NCI-H2171 (cell line): ENCODE results near the gene FGF16.
"Not testable (repeated sequence)": the region's sequence is repeated elsewhere in the genome, so short reads cannot be mapped to it uniquely, and the experiment has no call there.

Experiments
- DNase-seq: peaks from one replicate; lab custom pipeline; 2025; lab: John Stamatoyannopoulos, UW

FGF16 gene

DNA sequence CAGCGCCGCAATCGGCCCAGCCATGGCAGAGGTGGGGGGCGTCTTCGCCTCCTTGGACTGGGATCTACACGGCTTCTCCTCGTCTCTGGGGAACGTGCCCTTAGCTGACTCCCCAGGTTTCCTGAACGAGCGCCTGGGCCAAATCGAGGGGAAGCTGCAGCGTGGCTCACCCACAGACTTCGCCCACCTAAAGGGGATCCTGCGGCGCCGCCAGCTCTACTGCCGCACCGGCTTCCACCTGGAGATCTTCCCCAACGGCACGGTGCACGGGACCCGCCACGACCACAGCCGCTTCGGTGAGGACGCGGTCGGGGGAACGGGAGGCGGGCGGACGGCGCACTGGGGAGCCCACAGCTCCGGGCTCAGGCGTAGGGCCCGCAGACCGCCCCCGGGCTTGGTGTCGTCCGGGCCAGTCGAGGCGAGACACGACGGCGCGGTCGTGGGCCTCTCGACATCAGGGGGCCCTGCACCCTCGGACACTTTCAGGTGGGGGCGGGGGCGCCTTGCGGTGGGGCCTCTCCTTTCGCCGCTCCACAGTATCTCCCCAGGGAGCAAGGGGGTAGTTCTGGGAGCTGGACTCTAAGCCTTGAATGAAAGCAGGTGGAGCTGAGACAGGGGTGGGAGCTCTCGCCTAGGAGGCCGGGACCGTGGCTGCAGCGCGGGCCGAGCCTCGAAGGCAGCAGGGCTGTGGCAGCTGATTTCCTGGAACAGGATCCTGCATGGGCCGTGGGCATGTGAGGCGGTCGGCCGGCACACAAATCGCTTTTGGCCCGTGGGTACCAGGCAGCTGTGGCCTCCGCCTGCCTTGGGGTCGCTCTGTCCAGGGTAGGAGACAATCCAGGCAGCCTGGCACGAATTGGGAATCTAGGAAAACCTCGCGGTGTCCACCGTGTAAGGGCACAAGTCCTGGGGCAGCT lies 722 bp downstream of the FGF16 start:
- no peak for DNase-seq

DNA sequence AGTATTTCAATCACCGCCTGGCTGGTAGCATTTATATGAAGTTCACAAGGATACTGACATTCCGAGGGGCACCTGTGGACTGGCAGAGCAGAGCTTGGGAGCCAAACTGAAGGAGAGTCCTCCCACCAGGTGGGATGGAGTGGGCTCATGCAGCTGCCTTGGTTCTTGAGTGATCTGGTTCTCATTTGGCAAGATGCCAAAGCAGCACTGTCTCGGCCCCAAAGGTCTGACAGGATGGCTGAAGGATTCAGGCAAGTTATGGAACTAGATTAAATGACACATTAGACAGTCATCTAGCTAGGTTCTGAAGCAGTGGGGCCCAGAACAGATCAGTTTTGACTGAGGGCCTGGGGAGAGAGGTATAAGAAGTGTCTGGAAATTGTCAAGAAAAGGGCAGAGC lies 3.2 kb downstream of the FGF16 start:
- DNase-seq = no peak

DNA sequence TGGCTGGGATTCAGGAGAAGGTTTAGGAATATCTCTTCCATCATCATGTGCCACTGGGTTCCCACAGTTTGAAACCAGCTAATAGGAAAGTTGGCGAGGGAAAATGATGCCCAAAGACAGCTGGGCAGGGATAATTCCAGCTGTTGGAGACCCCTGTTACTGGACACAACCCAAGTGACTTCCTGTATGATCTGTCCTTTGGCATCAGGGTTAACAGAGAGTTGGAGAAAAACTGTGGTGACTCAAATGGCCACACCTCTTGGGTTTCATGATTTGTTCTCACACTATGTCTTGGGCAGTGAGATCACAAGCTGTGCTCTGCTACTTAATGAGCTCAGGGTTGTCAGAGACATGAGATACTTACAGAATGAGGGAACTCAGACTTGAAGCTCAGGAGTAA lies 3.8 kb downstream of the FGF16 start:
- no peak for DNase-seq

DNA sequence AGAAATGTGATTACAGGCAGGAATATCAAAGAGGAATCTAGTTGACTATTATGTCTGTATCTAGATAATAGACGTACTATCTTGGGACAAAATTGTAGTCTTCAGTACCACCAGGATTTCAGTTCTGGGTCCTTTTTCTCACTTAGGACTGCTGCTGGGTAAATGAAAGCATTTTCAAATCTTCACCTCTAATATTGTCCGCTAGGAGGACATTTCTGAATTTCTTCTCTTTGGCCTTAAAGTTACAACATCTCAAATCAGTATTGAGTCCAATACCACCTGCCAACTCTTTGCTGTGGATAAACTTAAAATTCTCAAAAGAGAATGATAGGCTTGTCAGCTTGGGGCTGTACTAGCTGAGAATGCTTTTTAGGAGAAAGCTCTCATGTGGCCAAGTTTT lies 6.0 kb downstream of the FGF16 start:
- no peak for DNase-seq

DNA sequence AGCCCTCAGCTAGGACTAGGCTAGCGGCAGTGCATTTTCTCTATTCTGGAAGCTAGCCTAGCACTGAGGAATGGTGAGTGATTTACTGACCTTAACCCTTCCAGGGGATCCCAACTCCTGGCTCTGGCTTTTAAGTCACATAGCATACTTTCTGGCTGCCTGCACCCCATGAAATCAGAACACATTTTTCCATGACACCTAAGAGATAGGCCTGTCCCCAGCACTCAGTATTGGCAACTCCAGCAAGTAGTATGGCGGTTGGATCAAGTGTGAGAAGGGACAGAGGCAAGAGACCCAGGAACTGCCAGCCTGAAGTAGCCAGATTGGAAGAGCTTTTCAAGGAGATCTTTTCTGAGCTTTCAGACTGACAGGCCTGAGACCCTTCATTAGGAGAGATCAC lies 8.2 kb downstream of the FGF16 start:
- DNase-seq = no peak

DNA sequence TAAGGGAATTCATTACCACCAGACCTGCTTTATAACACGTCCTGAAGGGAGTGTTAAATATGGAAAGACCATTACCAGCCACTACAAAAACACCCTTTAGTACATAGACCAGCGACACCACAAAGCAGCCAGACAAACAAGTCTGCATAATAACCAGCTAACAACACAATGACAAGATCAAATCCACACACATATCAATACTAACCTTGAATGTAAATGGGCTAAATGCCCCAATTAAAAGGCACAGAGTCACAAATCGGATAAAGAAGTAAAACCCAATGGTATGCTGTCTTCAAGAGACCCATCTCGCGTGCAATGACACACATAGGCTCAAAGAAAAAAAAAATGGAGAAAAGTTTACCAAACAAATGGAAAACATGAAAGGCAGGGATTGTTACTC lies 36.9 kb downstream of the FGF16 start:
- no peak for DNase-seq

DNA sequence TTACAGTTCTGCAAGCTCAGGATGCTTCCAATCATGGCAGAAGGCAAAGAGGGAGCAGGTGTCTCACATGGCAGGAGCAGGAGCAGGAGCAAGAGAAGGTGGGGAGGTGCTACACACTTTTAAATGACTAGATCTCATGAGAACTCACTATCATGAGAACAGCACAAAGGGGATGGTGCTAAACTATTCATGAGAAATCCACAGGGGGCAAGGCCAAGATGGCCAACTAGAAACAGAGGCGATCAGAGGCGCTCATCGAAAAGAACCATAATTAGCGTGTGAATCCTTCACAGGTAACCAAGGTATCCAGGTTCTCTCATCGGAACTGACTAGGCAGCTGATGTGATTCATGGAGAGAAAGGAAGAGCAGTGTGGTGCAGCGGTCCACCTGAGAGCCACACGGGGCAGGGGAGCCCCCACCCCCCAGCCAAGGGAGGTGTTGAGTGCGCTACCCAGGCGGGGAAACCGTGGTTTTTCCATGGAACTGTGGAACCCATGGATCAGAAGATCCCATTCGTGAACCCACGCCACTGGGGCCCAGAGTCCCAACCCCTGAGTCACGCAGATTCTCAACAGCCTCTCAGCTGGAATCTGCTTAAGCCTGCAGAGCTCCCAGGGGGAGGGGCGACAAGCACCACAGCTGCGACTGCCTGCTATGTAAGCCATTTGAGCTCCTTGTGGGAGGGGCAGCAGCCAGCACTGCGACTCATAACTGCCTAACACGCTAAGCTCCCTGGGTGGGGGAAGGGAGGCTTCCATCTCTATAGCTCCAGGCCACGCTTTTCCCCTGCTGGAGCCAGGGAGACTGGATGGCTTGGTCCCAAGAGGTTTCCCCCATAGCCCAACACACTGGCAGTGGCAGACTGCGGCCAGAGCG lies 46.7 kb downstream of the FGF16 start:
- DNase-seq = peak; percentile 35

DNA sequence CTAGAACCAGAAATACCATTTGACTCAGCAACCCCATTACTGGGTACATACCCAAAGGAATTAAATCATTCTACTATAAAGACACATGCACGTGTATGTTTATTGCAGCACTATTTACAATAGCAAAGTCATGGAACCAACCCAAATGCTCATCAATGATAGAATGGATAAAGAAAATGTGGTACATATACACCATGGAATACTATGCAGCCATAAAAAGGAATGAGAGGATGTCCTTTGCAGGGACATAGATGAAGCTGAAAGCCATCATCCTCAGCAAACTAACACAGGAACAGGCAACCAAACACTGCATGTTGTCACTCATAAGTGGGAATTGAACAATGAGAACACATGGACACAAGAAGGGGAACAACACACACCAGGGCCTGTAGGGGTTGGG lies 53.0 kb downstream of the FGF16 start:
- not testable (repeated sequence) for DNase-seq

DNA sequence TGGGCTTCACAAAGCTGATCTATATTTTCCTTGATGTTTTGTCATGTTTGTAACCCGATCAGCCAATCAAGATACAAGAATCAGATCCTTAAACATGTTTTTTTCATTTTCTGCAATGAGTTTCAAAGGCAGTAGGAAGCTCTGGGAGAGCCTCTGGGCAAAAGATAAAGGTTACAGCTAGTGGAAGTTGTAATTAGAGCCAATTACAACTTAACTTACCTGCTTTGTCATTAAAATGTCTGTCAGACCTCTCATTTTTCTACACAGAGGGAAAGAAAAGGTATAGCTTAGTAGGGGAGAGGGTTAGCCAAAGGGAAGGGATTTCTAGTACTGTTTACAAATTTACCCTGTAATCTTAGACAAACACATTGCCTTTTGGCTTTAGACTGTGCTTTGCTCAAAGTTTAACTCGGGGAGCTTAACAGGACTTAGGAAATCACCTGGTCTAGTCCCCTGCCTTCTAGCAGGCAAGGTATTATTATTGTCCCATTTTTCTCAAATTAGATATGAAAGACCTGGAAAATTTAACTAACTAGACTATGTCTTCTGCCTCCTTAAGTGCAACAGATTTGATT lies 55.8 kb downstream of the FGF16 start:
- DNase-seq = no peak

DNA sequence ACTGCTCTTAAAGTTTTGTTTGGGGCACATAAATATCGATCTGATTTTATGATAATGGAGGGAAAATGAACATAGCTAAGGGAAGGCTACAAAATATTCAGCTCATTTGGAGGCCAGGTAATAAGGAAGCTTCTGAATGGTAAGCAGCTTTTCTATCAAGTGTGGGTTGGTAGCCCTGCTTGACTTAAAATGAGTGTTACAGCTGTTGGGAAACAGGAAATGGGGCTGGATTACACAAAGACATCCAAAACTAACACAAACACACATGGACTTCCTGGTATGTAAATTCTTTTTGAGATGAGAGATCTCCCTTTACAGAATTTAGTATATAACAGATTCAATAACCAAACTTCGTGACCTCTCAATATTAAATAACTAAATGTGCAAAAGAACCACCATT lies 58.0 kb downstream of the FGF16 start:
- no peak for DNase-seq
